Measurements from ENCODE around the gene SUPT16H.
"Not testable (repeated sequence)": the region's sequence is repeated elsewhere in the genome, so short reads cannot be mapped to it uniquely, and the experiment has no call there.

SUPT16H gene

DNA sequence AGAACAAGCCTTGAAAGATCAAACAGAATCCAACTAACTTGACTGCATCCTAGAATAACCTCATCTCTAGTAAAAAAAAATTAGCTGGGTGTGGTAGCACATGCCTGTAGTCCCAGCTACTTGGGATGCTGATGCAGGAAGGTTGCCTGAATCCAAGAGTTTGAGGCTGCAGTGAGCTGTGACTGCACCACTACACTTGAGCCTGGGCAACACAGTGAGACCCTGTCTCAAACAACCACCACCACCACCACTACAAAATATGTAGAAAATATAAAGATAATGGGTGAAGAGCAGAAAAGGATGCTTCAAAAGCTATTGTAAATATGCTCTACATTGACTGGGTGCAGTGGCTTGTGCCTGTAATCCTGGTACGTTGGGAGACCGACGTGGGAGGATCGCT is 27.3 kb downstream of the SUPT16H start:
- no peak for DNase-seq

DNA sequence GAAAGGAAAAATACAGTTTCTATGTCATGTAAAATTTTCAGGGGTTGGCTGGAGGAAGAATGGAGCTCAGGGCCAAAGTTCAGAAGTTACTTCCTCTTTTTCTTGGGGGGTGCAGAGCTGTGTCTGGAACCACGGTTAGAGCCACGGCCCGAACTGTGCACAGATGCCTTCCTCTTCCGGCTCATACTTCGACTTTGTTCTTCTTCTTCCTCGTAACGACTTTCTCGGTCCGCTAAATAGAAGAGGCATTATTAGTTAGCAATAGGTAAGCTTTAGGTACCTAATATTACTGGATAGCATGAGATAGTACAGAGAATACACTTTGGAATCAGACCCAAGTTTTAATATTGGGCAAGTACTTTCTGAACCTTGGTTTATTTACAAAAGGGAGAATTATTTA is 31.2 kb downstream of the SUPT16H start:
- DNase-seq = peak; percentile 2

DNA sequence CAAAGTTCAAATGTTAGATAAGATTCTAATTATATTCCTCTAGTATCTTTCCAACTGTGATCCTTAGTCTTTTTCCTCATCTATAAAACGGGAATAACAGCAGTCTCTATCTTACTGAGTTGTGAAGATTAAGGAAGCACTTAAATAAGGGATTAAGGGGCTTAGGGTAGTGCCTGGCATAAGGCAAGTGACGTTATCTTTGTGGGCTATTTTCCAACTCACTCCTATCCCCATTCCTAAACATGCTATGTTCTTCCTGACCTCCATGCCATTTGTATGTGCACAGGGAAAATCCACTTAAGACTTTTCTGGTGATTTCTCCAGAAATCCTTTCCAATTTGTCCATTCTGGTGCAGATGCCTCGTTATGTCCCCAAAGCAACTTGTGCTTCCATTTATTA is 33.3 kb downstream of the SUPT16H start:
- DNase-seq = no peak

DNA sequence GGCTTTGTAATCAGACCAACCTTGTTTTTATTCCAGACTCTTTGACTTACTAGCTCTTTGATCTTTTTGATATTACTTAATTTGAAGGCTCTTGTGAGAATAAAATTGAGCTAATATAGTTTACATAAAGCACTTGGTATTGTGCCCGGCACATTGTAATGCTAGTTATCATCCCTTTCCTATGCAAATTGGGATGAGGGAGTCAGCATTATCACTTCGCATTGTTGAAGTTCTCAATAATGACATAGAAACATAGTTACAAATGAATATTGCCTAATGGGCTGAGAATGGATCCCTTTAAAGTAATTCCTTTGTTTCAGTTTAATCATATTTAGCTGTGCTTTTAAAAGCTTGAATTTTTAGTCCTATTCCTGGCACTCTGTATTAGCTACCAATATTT is 36.6 kb downstream of the SUPT16H start:
- no peak for DNase-seq

DNA sequence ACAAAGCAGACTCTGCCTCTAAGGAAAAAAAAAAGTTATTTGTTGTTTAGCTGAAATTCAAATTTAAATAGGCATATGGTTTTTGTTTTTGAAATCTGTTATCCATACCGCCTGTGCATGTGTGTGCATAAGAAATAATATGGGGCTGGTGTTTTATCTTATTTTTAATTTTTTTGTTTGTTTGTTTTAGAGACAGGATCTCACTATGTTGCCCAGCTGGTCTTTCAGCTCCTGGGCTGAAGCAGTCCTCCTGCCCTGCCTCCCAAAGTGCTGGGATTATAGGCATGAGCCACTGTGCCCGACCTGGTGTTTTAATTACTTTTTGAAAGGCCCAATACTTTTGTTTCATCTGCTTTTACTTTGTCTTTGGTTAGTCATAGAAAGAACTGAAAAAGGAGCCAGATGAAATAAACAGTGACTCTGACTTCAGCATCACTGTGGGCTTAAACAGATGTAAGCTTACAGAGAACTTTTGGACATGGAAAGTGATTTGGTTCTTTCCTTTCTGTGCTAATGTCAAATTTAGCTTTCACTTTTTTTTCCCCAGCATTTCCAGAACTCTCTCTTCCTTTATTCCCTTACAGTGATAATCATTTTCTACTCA is 37.2 kb downstream of the SUPT16H start:
- no peak for DNase-seq

DNA sequence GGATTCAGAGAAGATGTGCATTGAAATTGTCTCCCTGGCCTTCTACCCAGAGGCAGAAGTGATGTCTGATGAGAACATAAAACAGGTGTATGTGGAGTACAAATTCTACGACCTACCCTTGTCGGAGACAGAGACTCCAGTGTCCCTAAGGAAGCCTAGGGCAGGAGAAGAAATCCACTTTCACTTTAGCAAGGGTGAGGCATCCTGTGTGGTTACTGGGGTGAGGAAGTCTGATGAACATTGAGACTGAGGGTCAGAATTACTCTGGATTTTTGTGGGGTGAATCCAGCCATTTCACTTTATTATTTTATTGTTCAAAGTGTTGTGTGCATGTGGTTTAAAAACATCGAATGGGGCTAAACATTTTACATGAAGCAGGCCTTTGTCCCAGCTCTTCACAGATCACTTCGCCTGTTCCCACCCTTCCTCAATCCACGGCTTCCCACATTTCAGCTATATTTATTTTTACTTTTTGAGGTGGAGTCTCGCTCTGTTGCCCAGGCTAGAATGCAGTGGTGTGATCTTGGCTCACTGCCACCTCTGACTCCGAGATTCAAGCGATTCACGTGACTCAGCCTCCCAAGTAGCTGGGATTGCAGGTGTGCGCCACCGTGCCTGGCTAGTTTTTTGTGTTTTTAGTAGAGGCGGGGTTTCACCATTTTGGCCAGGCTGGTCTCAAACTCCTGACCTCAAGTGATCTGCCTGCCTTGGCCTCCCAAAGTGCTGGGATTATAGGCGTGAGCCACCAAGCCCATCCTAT is 40.6 kb downstream of the SUPT16H start:
- no peak for DNase-seq

DNA sequence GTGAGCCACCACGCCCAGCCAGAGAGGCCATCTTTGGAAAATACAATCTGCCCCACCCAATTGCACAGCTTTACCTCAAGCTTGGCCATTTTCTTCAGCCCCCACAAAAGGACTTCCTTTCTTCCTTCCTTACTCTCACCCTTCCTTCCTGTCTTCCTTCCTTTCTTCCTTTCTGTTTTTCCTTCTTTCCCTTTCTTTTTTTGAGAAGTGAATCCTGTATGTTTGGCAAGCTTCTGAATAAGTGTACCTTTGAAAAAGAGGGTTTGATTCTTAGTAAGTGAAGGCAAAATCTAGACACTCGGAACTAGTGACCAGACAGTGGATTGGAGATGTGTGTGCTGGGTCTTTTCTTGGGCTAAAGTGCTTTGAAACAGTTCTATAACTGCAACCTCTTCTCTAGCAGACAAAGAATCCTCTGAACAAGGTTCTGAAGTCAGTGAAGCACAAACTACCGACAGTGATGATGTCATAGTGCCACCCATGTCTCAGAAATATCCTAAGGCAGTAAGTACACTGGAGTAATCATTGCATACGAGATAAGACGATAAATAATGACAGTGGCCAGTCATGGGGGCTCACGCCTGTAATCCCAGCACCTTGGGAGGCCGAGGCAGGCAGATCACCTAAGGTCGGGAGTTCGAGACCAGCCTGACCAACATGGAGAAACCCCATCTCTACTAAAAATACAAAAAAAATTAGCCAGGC is 49.5 kb downstream of the SUPT16H start:
- no peak for DNase-seq

DNA sequence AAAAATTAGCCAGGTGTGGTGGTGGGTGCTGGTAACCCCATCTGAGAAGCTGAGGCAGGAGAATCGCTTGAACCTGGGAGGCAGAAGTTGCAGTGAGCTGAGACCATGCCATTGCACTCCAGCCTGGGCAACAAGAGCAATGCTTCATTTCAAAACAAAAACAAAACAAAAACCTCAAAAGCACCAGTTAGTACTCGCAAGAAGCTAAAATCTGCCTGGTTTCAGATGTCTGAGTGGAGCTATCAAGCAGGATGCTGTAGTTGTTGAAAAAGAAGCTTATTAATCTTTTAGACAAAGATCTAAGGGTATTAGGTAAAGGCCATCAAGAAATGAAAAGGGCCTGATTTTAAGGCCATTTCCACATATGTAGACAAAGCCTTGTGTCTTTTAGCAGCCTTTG is 50.9 kb downstream of the SUPT16H start:
- DNase-seq = no peak

DNA sequence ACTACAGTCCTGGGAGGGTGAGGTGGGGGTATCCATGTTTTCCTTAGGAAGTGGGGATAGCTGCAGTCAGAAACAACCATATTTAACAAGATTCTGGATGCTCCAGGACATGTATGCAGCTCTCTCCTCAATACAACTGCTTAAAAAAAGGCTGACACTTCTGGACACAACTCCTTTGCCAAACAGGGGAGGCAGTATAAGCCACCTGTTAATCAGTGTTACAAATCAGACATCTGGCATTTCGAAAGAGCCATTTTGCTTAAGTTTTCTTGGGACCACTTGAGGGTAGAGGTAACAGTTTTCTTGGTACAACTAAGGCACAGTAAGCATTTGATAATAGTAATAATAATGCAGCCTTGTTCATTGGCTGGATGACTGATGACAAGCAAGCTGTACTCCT is 56.8 kb downstream of the SUPT16H start:
- DNase-seq = no peak

DNA sequence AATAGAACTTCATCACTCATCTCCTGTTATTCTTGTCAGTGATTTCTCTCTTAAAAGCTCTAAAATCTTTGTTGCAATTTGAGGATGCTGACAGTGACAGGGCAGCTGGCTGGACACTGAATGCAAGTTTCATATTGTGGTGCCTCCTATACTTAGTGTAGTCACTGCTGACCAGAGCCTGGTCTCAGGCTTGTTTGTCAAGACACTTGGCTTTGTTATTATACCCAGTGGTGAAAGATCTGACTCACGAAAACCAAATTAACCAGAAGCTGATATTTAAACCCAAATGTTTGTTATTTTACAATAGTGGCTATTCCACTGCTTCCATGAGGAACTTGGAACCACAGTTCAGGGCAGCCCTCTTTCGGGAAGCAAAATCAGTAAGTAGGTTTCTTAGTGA is 61.1 kb downstream of the SUPT16H start:
- no peak for DNase-seq

DNA sequence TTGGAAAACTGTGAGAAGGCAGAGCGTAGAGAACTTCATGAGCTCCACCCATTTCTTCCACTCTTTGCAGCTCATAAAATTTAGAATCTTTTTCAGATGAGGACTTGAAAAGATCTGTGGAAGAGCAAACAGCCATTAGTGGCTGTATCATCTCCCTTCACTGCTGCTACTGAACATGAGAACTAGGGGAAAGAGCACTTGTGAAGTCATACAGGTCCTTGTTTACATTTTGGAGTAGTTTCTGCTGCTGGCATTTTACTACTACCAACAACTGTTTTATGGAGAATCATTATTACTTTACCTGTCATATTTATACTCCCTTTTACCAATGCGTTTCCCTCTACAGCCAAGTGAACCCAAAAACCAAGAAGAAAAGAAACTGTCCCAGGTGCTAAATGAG is 62.9 kb downstream of the SUPT16H start:
- DNase-seq = no peak

DNA sequence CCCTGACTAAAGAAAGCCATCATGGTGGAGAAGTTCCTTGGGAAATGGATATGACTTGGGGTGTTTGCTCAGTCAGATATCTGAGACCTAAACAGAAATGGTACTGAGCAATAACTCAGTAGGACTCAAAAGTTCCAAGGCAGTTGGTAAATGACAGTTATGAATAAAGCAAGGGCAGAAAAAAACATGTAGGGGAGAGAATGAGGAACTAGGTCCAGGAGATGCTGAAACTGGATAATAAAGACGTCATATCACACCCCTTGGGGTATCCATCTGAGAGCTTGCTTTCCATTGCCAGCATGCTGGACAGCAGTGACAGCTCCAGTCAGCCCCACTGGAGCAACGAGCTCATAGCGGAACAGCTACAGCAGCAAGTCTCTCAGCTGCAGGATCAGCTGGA is 66.4 kb downstream of the SUPT16H start:
- no peak for DNase-seq

DNA sequence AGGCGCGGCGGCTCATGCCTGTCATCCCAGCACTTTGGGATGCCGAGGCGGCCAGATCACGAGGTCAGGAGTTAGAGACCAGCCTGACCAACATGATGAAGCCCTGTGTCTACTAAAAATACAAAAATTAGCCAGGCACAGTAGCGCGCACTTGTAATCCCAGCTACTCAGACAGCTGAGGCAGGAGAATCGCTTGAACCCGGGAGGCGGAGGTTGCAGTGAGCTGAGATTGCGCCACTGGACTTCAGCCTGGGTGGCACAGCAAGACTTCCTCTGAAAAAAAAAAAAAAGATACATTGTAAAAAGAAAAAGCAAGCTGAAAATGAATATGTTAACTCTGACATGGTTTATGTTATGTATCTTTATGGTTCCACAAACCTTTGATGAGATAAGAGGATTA is 70.3 kb downstream of the SUPT16H start:
- no peak for DNase-seq

DNA sequence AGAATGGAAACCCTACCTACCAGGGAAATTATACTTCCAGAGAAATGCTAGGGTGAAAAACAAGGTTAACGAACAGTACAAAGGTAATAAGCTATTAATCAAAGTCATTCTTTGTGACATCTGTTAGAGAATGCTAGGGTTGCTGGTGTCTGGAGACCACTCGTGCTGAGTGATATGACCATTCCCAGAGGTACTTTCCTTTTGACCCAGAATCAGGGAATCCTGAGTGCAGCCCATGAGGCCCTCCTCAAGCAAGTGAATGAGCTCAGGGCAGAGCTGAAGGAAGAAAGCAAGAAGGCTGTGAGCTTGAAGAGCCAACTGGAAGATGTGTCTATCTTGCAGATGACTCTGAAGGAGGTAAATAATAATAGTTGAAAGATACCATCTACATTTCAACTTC is 72.2 kb downstream of the SUPT16H start:
- DNase-seq = no peak

DNA sequence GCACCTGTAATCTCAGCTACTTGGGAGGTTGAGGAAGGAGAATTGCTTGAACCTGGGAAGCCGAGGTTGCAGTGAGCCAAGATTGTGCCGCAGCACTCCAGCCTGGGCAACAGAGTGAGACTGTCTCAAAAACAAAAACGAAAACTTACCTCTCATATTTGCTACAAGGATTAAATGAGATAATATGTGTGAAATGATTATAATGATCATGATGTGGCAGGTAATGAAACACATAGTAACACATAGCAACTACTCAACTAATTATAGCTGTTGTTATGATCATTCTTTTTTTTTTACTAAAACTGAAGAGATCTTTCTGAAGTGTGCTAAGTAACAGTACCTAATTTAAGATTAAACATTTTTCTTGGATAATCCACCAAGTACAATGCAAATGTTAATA is 73.9 kb downstream of the SUPT16H start:
- no peak for DNase-seq

DNA sequence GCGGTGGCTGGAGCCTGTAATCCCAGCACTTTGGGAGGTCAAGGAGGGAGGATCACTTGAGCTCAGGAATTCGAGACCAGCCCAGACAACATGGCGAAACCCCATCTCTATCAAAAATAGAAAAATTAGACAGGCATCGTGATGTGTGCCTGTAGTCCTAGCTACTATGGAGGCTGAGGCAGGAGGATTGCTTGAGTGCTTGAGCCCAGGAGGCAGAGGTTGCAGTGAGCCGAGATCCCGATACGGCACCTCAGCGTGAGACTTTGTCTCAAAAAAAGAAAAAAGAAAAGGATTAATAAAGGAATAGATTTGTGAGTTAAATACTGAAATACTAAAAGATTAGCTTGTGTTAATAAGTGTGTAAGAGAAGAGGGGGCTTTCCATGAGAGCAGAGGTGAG is 74.6 kb downstream of the SUPT16H start:
- DNase-seq = no peak

DNA sequence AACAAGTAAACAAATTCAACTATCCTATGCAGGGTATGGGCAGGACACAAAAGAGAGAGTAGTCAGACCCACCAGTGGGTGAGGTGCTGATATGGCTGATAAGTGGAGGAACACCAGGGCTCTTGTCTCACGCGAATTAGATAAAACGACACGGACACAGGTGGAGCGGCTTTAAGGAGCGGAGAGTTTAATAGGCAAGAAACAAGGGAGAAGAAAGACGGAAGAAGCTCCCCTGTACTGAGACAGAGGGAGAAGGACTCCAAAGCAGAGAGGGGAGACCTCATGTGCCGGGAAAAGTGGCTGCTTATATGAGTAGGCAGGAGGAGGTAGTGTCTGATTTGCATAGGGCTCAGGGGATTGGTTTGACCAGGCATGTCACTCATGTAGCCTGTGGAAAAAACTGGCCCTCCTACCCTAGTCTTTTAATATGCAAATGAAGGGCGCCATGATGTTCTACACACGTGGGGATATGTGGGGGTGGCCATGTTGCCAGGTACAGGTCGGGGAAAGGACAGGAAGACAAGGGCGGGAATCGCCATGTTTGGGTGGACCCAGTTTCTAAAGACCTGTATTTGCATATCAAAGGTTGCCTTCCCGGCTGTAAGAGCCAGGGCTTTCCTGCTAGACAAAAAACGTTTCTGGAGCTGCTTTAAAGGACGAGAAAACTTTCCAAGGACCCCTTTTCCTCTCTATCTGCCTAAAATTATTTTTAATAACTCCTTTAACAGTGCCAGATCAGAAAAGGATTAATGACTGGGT is 75.2 kb downstream of the SUPT16H start:
- DNase-seq = peak; percentile 87

DNA sequence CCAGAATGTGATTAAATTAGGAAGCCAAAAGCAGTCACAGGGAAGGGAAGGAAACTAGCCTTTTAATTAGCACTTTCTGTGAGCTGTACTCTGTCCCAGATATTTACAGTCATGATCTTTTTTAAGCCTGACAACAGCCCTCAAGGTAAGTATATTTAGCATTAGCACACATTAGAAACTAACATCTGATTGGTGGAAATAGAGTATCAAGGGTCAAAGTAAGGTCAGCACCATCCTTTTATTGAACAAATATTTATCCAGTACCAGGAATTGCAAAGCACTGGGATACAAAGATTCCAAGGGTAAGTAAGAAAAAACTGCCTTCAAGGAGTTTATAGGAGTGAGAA is 75.7 kb downstream of the SUPT16H start:
- DNase-seq = no peak

DNA sequence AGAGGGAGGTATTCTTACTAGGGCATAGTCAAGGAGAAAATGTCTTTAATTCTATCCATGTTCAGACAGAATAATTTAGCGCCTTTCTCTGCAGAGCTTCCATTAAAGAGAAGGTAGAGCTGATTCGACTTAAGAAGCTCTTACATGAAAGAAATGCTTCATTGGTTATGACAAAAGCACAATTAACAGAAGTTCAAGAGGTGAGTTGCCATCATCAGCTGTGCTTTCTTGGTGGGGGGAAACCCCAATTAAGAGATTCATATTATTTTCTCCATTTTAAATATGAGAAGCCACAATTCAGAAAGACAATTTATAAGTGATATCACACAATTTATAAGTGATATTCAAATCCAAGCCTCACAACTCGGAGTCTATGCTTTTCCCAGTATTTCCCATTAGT is 76.2 kb downstream of the SUPT16H start:
- DNase-seq = no peak

DNA sequence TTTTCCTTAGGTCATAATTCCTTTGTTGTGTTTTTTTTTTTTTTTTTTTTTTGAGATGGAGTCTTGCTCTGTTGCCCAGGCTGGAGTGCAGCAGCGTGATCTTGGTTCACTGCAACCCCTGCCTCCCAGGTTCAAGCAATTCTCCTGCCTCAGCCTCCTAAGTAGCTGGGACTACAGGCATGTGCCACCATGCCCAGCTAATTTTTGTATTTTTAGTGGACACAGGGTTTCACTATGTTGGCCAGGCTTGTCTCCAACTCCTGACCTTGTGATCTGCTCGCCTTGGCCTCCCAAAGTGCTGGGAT is 81.0 kb downstream of the SUPT16H start:
- DNase-seq = not testable (repeated sequence)

DNA sequence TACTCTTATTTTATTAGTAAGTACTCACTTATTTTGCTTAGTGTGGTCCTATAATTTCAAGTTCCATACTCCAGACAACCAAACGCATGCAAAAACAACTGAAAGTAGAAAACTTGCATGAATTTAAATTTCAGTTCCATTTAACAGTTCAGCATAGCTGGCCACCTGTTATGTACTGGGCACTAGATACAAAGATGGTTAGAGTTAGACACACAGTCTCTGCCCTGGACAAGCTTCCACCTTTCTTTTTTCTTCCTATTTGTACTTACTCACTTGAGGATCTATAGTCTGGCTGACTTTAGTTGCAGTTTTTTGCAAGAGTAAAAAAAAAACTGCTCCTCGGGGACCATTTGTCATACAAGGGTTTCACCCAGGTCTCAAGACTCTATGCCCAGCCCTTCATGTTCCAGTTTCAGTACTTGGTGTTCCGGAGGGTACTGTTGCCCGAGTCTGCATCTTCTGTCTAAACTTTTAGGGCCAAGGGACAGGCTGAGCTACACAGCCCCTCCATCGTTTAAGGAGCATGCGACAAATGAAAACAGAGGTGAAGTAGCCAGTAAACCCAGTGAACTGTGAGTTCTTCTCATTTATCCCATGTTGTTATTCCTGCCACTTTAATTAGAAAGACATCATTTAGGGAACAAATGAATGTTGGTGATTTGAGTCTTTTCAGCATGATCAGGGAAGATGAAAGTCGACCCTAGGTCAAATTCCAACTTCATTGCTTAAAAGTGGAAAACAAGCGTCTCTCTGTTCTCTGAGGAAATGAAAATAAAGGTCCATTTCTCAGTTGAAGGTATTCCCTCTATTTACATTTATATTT is 81.6 kb downstream of the SUPT16H start:
- DNase-seq = no peak
